ENCODE results near the gene AGAP1.

- TF ChIP-seq CTCF (conservative IDR thresholded peaks at IDR 0.05; ENCODE audit: low read length) (no peak), EZH2phosphoT487 (IDR thresholded peaks at IDR 0.05; ENCODE audit: borderline replicate concordance, low read depth, low read length) (no peak)
Measured at GRCh38 chr2:235709969-235710879, 216.4 kb downstream of the AGAP1 start.

Data from OCI-LY7 (cell line).